GM21576 (cell line): ENCODE measurements around the gene SNAP29.
"Not testable (repeated sequence)": the region's sequence is repeated elsewhere in the genome, so short reads cannot be mapped to it uniquely, and the experiment has no call there.

Source experiments
- ATAC-seq: cut with Tn5 transposase; IDR thresholded peaks from one replicate; pipeline ENCODE4 v1.9.1; 2021; ENCODE audit warnings: mild to moderate bottlenecking, moderate library complexity; ENCODE audit not compliant: unreplicated experiment

SNAP29 gene

GRCh38 chr22:20858615-20859416 lies at the start of gene SNAP29, which contains the start of gene PI4KA:
Gene SNAP29, plus strand, starts transcription at chr22:20859007. Its CDS starts 104 bp downstream, at chr22:20859111.
Gene PI4KA, minus strand, starts transcription at chr22:20858811. Its CDS starts 86 bp downstream, at chr22:20858725.
- ATAC-seq = peak; percentile 90

- no peak for ATAC-seq
Measured at GRCh38 chr22:20809538-20810185, 49.1 kb upstream of the SNAP29 start.

GRCh38 chr22:20810645-20811044 lies 48.2 kb upstream of the SNAP29 start:
- ATAC-seq = no peak

GRCh38 chr22:20811171-20811570 lies 47.6 kb upstream of the SNAP29 start:
- ATAC-seq = no peak

DNA sequence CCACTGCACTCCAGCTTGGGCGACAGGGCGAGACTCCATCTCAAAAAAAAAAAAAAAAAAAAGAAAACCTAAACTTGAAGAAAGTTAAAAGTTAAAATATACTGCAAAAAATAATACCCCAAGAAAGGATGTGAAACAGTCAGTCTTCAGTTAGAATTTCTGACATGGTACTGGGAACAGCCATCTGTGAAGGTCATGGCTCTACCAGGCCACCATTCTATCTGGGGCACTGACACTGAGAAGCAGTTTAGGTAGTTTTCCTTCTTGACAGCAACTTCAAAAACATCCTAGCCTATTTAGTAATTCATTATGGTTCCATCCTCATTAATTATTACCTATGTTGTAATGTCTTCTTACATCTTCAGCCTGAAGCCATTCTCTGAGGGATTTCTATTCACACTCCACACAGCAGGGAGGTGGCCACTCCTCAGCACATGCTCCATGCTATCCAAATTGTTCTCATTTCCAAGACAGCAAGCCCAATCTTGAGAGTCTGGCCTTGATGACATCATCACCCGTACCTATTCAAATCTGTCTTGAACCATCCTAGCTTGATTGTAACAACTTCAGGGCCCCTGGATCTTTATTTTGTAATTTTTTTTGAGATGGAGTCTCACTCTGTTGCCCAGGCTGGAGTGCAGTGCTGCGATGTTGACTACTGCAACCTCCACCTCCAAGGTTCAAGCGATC lies 46.7 kb upstream of the SNAP29 start:
- no peak for ATAC-seq

- ATAC-seq = no peak
Measured at GRCh38 chr22:20813056-20813455, 45.8 kb upstream of the SNAP29 start.

GRCh38 chr22:20814221-20814808 lies 44.5 kb upstream of the SNAP29 start:
- no peak for ATAC-seq

GRCh38 chr22:20815477-20816050 lies 43.2 kb upstream of the SNAP29 start:
- ATAC-seq = no peak

DNA sequence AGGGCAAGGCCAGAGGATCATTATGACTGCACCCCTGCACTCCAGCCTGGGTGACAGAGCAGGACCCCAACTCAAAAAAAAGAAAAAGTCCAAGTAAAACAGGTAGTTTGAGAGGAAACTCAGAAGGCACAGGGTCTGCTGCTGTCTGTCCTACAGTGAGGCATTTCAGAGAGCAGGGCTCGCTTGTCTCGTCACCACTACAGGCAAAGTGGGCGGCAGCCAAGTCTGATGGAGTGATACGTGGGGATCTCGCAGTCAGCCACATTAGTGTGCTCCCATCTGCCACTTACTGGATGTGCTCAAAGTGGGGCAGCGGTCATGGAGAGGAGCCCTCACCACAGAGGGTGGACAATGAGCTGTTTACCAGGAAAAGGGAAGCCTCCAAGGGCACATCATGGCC lies 42.2 kb upstream of the SNAP29 start:
- no peak for ATAC-seq

DNA sequence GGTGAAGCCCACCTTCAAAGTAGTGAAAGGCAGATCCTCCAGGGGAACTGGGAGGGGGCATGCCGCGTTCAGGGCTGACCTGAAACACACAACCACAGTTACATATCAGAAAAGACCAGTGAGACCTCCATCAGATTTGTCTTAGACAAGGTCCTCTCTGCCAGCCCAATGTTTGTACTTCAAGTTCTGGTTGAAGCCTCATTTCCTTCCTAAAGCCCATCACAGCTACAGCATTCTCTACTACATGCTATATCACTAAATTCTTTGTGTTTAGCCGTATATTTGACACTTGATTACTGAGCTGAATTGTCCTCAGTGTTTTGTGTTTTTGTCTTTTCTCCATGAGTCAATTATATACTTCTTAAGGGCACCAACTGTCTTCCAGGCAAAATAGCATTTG lies 40.3 kb upstream of the SNAP29 start:
- no peak for ATAC-seq

DNA sequence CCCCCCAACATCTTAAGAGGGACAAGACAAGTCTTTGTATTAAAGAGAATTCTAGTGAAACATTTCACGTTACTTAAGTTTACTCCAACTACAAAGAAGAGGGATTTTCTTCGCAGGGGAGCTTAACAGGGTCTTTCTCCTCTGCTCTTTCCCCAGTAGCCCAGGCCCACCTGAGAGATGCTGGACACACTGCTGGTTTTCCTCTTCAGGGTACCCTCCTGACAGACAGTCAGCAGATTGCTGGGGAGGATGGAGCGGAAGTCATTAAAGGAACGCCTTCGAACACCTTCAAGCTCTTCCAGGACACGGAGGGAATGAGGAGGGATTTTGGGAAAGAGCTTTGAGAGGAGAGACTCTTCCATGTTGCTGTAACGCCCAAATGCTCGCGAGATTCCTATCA lies 39.3 kb upstream of the SNAP29 start:
- ATAC-seq = no peak

GRCh38 chr22:20821717-20822239 lies 37.0 kb upstream of the SNAP29 start:
- ATAC-seq = not testable (repeated sequence)

- no peak for ATAC-seq
Measured at GRCh38 chr22:20822240-20822639, 36.6 kb upstream of the SNAP29 start.

DNA sequence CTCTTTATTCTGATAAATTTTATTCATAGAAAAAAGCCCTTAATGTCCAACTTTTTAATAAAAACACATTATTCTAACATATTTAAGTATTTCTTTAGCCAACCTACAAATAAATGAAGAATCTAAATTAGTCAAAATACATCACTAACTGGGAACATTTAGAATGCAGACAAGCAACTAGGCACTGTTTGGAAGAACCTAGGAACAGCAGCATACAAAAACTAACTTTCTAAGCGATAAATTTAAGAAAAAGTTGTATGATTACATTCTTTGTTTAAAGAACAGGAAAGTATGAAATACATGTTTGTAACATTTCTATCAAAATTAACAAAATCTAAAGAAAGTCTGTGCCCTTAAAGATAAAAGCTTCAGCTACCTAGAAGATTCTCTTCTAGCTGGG lies 35.5 kb upstream of the SNAP29 start:
- ATAC-seq = no peak

- ATAC-seq = not testable (repeated sequence)
Measured at GRCh38 chr22:20825216-20825615, 33.6 kb upstream of the SNAP29 start.

GRCh38 chr22:20825624-20826023 lies 33.2 kb upstream of the SNAP29 start:
- no peak for ATAC-seq

GRCh38 chr22:20826373-20827152 lies 32.2 kb upstream of the SNAP29 start:
- not testable (repeated sequence) for ATAC-seq

DNA sequence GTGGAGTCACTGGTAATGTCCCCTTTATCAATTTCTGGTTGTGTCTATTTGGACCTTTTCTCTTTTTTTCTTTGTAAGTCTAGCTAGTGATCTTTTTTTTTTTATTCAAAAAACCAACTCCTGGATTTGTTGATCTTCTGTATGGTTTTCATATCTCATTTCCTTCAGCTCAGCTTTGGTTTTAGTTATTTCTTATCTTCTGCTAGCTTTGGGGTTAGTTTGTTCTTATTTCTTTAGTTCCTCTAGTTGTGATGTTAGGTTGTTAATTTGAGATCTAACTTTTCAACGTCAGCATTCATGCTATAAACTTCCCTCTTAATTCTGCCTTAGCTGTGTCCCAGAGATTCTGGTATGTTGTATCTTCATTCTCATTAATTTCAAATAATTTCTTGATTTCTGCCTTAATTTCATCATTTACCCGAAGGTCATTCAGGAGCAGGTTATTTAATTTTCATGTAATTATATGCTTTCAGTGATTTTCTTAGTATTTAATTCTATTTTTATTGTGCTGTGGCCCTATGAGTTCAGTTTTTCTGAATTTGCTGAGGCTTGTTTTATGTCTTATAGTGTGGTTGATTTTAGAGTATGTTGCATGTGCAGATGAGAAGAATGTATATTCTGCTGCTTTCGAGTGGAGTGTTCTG lies 29.2 kb upstream of the SNAP29 start:
- no peak for ATAC-seq

- ATAC-seq = no peak
Measured at GRCh38 chr22:20833225-20833665, 25.6 kb upstream of the SNAP29 start.
